Esophagus muscularis mucosa (tissue), 4 donors: ENCODE data around the gene IPCEF1. TPM values are rescaled to one million over a fixed set of nuclear protein-coding genes. Genes with fewer than 3 reads are reported as not detected.

ENCODE experiments used
- DNase-seq: peaks from one replicate; pipeline ENCODE4 v3.0.0-alpha.2; 2017; ENCODE audit errors: extremely low spot score
- H3K27ac ChIP-seq, 4 donors: fragments of 200-600 bp; sonication (generic); replicated peaks in 1 of 4; 1 replicate in 3 of 4; 2 replicates in 1 of 4; pipeline ENCODE4 v1.5.1; 2016 to 2019; ENCODE audit warnings: mild to moderate bottlenecking in 1 of 4
- H3K27me3 ChIP-seq, 4 donors: fragments of 200-600 bp; sonication (generic); one replicate each; pipeline versions ENCODE4 v1.5.1 to v1.6.0; 2016 to 2019
- H3K36me3 ChIP-seq, 4 donors: fragments of 200-600 bp; sonication (generic); one replicate each; pipeline ENCODE4 v1.5.1; 2016 to 2019
- H3K4me1 ChIP-seq, 4 donors: fragments of 200-600 bp; sonication (generic); one replicate each; pipeline ENCODE4 v1.5.1; 2016 to 2019
- H3K4me3 ChIP-seq, 4 donors: fragments of 200-600 bp; sonication (generic); 1 replicate in 2 of 4; 2 replicates in 2 of 4; pipeline ENCODE4 v1.5.1; 2016 to 2019; ENCODE audit warnings: mild to moderate bottlenecking in 4 of 4, moderate library complexity in 1 of 4
- H3K9me3 ChIP-seq, 4 donors: fragments of 200-600 bp; sonication (generic); 1 replicate in 3 of 4; 2 replicates in 1 of 4; pipeline ENCODE4 v1.5.1; 2016 to 2019
- CTCF ChIP-seq, 3 experiments: fragments of 200-600 bp in 2 of 3; fragments of 450-650 bp in 1 of 3; sonication (generic) in 2 of 3; IDR thresholded peaks; one replicate each; pipeline ENCODE4 v1.5.1; 2017 to 2019; ENCODE audit warnings: antibody characterized with exemption in 3 of 3, mild to moderate bottlenecking in 2 of 3, moderate library complexity in 1 of 3
- EP300 ChIP-seq: sonication (generic); formaldehyde crosslinking; IDR thresholded peaks from one replicate; pipeline ENCODE4 v1.6.1; 2017; ENCODE audit warnings: antibody characterized with exemption
- POLR2A ChIP-seq: fragments of 450-650 bp; IDR thresholded peaks from one replicate; pipeline ENCODE4 v1.6.1; 2017; ENCODE audit warnings: antibody characterized with exemption, moderate library complexity, mild to moderate bottlenecking, low read depth
- POLR2AphosphoS5 ChIP-seq, 2 donors: sonication (generic); formaldehyde crosslinking; IDR thresholded peaks; one replicate each; pipeline ENCODE4 v1.6.1; 2017; ENCODE audit warnings: antibody characterized with exemption in 2 of 2
- WGBS: methylation state at CpG from one replicate; pipeline ENCODE4 v1.1.5; 2018; 5-methylcytosine and 5-hydroxymethylcytosine counted together
- intact Hi-C: fragments of 100-400 bp; cut with DNase I; formaldehyde crosslinking; loops from one replicate; pipeline ENCODE4 v1.15.1; 2023
- total RNA-seq, 4 donors: library from RNA; depleted of rRNA; stranded (reverse); fragments of >200 nt; gene quantifications; one replicate each; pipeline versions ENCODE4 v1.1.0 to v1.2.1, GENCODE V29; 2016

The IPCEF1 gene
- total RNA-seq, 4 donors from 2014 or later = 0.63 to 2.7 (median 1.2) TPM

- no peak overlapping the region for H3K4me3 ChIP-seq
- no peak for TF ChIP-seq POLR2A
- no peak overlapping the region for H3K27ac ChIP-seq
- no peaks in the 10 kb centered on the region for H3K4me1 ChIP-seq
- H3K9me3 ChIP-seq = no peaks in the 10 kb centered on the region
- 58% methylated on average over 4 of the region's 4 CpGs for whole genome bisulfite sequencing
- no peaks in the 10 kb centered on the region for H3K27me3 ChIP-seq
- H3K36me3 ChIP-seq = no peaks in the 10 kb centered on the region
- no peak for DNase-seq
- intact Hi-C loops = no loop called here
Measured at GRCh38 chr6:154236646-154237301, 119.8 kb downstream of the IPCEF1 start.

- intact Hi-C loops = no loop called here
- no peaks in the 10 kb centered on the region for H3K36me3 ChIP-seq
- no peak for DNase-seq
- WGBS = 86% methylated on average over 4 of the region's 4 CpGs
- TF ChIP-seq POLR2AphosphoS5 (IDR thresholded peaks at IDR 0.05) (no peak), EP300 (no peak), CTCF (IDR thresholded peaks at IDR 0.05) (no peak), POLR2A (no peak)
- H3K4me1 ChIP-seq = no peaks in the 10 kb centered on the region
- no peaks in the 10 kb centered on the region for H3K27me3 ChIP-seq
- H3K27ac ChIP-seq = no peak overlapping the region
- H3K9me3 ChIP-seq = no peaks in the 10 kb centered on the region
- no peak overlapping the region for H3K4me3 ChIP-seq
Measured at GRCh38 chr6:154234019-154234772, 122.4 kb downstream of the IPCEF1 start.

GRCh38 chr6:154233383-154233782 lies 123.2 kb downstream of the IPCEF1 start:
- 96% methylated on average over 2 of the region's 2 CpGs for WGBS
- Histone ChIP-seq H3K4me3 (no peak overlapping the region), H3K36me3 (no peaks in the 10 kb centered on the region), H3K27me3 (no peaks in the 10 kb centered on the region), H3K9me3 (no peaks in the 10 kb centered on the region), H3K27ac (no peak overlapping the region), H3K4me1 (no peaks in the 10 kb centered on the region)
- no peak for DNase-seq
- intact Hi-C loops = no loop called here
- TF ChIP-seq POLR2A (no peak), EP300 (no peak), CTCF (IDR thresholded peaks at IDR 0.05) (no peak), POLR2AphosphoS5 (IDR thresholded peaks at IDR 0.05) (no peak)

- 71% methylated on average over 7 of the region's 7 CpGs for WGBS
- Histone ChIP-seq H3K9me3 (no peaks in the 10 kb centered on the region), H3K36me3 (no peaks in the 10 kb centered on the region), H3K4me1 (no peaks in the 10 kb centered on the region), H3K27me3 (no peaks in the 10 kb centered on the region), H3K4me3 (no peak overlapping the region), H3K27ac (no peak overlapping the region)
- intact Hi-C loops = no loop called here
- no peak for DNase-seq
- TF ChIP-seq CTCF (IDR thresholded peaks at IDR 0.05) (no peak), POLR2AphosphoS5 (IDR thresholded peaks at IDR 0.05) (no peak), EP300 (no peak), POLR2A (no peak)
Measured at GRCh38 chr6:154232013-154232910, 124.3 kb downstream of the IPCEF1 start.
